Measurements from ENCODE around the gene TEKT3.

The TEKT3 gene

GRCh38 chr17:15348021-15348420, 6.6 kb upstream of the TEKT3 start:
- peak; percentile 90 for TF ChIP-seq NFIC (IDR thresholded peaks at IDR 0.05)
- TF ChIP-seq YY1 (IDR thresholded peaks at IDR 0.05; ENCODE audit: low read depth): no peak
- no peak for TF ChIP-seq EGR1 (IDR thresholded peaks at IDR 0.05)
- no peak for TF ChIP-seq FOXM1 (IDR thresholded peaks at IDR 0.05; ENCODE audit: borderline replicate concordance, low read depth)
- TF ChIP-seq TAF1 (IDR thresholded peaks at IDR 0.05; ENCODE audit: low read depth): no peak
- TF ChIP-seq REST (IDR thresholded peaks at IDR 0.05; ENCODE audit: low read depth): no peak
- TF ChIP-seq CEBPB (IDR thresholded peaks at IDR 0.05): no peak
- TF ChIP-seq CREB1 (IDR thresholded peaks at IDR 0.05; ENCODE audit: low read depth): no peak
- TF ChIP-seq RAD21 (IDR thresholded peaks at IDR 0.05; ENCODE audit: low read depth): no peak
- TF ChIP-seq ZBTB7A (IDR thresholded peaks at IDR 0.05; ENCODE audit: low read depth): no peak
- peak; percentile 43; the same call in 1 of the 2 replicates for TF ChIP-seq TCF12 (IDR thresholded peaks at IDR 0.05; ENCODE audit: low read depth)
- no peak for TF ChIP-seq EP300 (IDR thresholded peaks at IDR 0.05; ENCODE audit: borderline replicate concordance)
- TF ChIP-seq USF1 (IDR thresholded peaks at IDR 0.05): no peak
- peak; percentile 45; the same call in 1 of the 2 replicates for TF ChIP-seq TEAD4 (IDR thresholded peaks at IDR 0.05)
- no peak for TF ChIP-seq MAX (IDR thresholded peaks at IDR 0.05)

- TF ChIP-seq TAF1 (IDR thresholded peaks at IDR 0.05; ENCODE audit: low read depth) (no peak), REST (IDR thresholded peaks at IDR 0.05; ENCODE audit: low read depth) (no peak), CREB1 (IDR thresholded peaks at IDR 0.05; ENCODE audit: low read depth) (no peak), RAD21 (IDR thresholded peaks at IDR 0.05; ENCODE audit: low read depth) (no peak), NFIC (IDR thresholded peaks at IDR 0.05) (no peak), CEBPB (IDR thresholded peaks at IDR 0.05) (no peak), TCF12 (IDR thresholded peaks at IDR 0.05; ENCODE audit: low read depth) (no peak), ZBTB7A (IDR thresholded peaks at IDR 0.05; ENCODE audit: low read depth) (no peak), YY1 (IDR thresholded peaks at IDR 0.05; ENCODE audit: low read depth) (no peak), EP300 (IDR thresholded peaks at IDR 0.05; ENCODE audit: borderline replicate concordance) (no peak)
These were observed 4.7 kb upstream of the TEKT3 start for GRCh38 chr17:15346066-15346595.

GRCh38 chr17:15343749-15344148, 2.4 kb upstream of the TEKT3 start:
- TF ChIP-seq MAX (IDR thresholded peaks at IDR 0.05): no peak
- TF ChIP-seq CREB1 (IDR thresholded peaks at IDR 0.05; ENCODE audit: low read depth): no peak
- no peak for TF ChIP-seq EGR1 (IDR thresholded peaks at IDR 0.05)
- no peak for TF ChIP-seq CEBPB (IDR thresholded peaks at IDR 0.05)
- TF ChIP-seq FOXM1 (IDR thresholded peaks at IDR 0.05; ENCODE audit: borderline replicate concordance, low read depth): no peak
- TF ChIP-seq YY1 (IDR thresholded peaks at IDR 0.05; ENCODE audit: low read depth): no peak
- no peak for TF ChIP-seq REST (IDR thresholded peaks at IDR 0.05; ENCODE audit: low read depth)
- TF ChIP-seq TEAD4 (IDR thresholded peaks at IDR 0.05): no peak
- TF ChIP-seq ZBTB7A (IDR thresholded peaks at IDR 0.05; ENCODE audit: low read depth): no peak
- no peak for TF ChIP-seq USF1 (IDR thresholded peaks at IDR 0.05)
- no peak for TF ChIP-seq TAF1 (IDR thresholded peaks at IDR 0.05; ENCODE audit: low read depth)
- TF ChIP-seq NFIC (IDR thresholded peaks at IDR 0.05): no peak
- TF ChIP-seq RAD21 (IDR thresholded peaks at IDR 0.05; ENCODE audit: low read depth): no peak
- no peak for TF ChIP-seq EP300 (IDR thresholded peaks at IDR 0.05; ENCODE audit: borderline replicate concordance)
- TF ChIP-seq TCF12 (IDR thresholded peaks at IDR 0.05; ENCODE audit: low read depth): no peak

- no peak for TF ChIP-seq TCF12 (IDR thresholded peaks at IDR 0.05; ENCODE audit: low read depth)
- no peak for TF ChIP-seq TEAD4 (IDR thresholded peaks at IDR 0.05)
- no peak for TF ChIP-seq EP300 (IDR thresholded peaks at IDR 0.05; ENCODE audit: borderline replicate concordance)
- no peak for TF ChIP-seq YY1 (IDR thresholded peaks at IDR 0.05; ENCODE audit: low read depth)
- TF ChIP-seq REST (IDR thresholded peaks at IDR 0.05; ENCODE audit: low read depth): no peak
- no peak for TF ChIP-seq NFIC (IDR thresholded peaks at IDR 0.05)
- TF ChIP-seq EGR1 (IDR thresholded peaks at IDR 0.05): no peak
- TF ChIP-seq ZBTB7A (IDR thresholded peaks at IDR 0.05; ENCODE audit: low read depth): no peak
- TF ChIP-seq USF1 (IDR thresholded peaks at IDR 0.05): no peak
These were observed 1.1 kb upstream of the TEKT3 start for GRCh38 chr17:15342460-15342859.

All from Ishikawa (cell line).